T-helper 1 cell (primary cell): ENCODE measurements around the gene SNX20.

Source experiments
- DNase-seq, 5 donors: peaks; one replicate each; pipeline ENCODE4 v3.0.0-alpha.2; 2012 to 2020

The SNX20 gene

DNA sequence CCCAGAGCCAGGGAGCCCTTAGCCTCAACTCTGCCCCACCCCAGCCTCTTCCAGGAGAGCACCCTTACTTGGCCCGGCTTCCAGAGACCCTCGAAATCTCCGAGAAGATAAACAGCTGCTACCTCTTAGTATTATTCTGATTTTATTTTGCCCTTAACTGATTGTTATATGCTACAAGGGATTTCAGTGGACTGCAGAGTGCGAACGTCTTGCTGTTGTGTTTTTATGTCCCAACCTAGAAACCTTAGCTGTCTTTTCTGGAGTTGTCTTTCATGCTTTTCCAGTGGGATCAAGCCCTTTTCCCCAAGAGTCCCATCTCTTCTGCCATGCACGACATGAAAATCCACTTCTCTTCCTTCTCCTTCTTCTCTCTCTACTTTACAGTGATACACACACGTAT, 47.0 kb downstream of the SNX20 start:
- DNase-seq, result no peak

DNA sequence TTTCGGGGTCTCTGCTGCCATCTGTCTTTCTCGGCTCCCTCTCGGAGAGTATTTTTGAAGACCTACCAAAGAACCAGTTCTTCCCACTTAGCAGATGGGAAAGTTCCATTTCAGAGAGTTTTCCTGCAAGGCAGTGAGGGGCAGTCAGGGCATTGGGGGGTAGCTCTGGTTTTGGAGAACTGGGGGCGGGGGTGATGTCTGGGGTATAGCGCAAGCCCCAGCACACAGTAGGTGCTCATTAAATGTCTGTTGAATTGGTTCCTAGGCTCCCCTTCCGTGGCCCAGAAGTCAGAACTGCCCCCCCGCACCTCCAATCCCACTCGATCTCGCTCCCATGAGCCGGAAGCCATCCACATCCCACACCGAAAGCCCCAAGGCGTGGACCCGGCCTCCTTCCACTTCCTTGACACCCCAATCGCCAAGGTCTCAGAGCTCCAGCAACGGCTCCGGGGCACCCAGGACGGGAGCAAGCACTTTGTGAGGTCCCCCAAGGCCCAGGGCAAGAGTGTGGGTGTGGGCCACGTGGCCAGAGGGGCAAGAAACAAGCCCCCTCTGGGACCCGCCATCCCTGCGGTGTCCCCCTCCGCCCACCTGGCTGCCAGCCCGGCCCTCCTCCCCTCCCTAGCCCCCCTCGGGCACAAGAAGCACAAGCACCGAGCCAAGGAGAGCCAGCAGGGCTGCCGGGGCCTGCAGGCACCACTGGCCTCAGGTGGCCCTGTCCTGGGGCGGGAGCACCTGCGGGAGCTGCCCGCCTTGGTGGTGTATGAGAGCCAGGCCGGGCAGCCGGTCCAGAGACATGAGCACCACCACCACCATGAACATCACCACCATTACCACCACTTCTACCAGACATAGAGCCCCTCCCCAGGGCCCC, 47.9 kb downstream of the SNX20 start:
- no peak for DNase-seq

DNA sequence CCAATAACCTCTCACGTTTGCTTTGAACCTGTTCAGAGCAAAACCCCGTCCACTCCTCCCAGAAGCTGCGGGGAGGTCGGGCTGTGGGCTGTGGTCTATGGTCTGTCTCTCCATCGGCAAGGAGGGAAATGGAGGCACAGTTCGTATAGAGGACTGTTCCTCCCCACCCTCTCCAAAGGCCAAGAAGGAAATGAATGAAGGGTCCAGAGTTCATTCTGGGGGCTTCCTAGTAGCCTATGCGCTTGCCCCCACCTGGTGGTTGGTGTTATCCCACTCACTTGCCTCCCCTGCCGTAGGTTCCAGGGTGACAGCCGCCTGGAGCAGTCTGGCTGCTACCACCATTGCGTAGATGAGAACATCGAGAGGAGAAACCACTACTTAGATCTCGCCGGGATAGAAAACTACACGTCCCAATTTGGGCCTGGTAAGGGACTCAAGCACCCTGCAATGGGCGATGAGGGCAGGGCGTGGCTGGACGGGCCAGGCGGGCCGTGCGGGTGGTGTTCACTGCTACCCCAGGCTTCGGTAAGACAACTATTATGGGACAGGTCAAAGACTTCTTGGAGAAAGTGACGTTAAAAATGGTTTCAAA, 49.0 kb downstream of the SNX20 start:
- no peak for DNase-seq

DNA sequence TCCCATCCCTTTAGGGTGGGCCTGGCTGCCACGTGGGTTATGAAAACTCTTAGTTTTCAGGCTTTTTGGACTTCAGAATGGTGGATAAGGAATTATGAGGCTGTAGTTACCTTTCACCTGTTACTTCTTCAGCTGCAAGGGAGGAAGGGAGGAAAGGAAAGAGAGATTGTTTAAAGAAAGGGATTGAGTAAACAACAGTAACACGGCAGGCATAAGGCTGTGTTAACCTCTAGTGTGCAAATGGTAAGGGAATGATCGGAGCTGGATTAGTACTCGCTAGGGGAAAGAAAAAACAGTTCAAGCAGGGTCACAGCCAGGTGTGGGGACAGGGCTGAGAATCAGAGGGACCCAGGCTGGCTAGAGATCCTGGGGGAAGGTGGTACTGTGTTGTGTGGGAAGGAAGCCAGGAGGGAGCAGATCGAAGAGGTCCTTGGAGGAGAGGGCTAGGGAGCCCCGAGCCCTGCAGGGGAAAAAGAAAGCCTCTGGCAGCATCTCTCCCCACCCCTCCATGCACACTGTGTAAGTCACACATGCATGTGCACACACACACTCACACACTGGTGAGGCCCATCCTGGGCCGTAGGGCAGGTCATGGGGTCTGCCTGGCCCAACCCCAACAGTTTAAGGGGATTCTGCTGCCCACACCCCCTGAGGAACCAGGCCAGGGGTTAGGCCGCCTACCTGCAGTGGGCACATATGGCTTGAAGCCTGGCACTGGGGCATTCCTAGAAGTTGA, 49.7 kb downstream of the SNX20 start:
- DNase-seq, result no peak

DNA sequence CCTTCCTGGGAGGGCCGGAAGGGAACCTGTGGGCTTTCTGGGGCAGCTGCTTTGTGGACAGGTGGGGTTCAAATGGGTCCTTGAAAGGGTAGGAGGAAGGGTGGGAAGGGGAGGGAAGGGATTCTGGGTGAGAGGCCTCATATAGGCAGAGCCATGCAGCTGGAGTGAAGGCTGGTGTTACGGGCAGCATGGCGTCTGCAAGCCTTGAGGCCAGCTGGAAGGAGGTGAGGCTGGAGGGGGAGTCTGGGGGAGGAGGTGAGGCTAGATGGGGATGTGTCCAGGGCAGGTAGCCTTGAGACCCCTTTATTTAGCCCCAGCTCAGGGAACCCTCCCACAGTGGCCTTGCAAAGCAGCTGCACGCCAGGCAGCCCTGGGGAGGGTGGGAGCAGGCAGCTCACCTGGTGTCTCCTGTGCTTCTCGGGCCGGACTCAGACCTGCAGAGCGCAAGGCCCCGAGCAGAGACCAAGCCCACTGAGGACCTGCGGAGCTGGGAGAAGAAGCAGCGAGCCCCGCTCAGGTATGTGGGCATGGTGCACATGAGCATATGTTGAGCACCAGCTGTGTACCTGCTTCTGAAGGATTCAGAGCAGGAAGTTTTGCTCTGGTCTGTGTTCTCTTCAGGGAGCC, 50.6 kb downstream of the SNX20 start:
- no peak for DNase-seq

DNA sequence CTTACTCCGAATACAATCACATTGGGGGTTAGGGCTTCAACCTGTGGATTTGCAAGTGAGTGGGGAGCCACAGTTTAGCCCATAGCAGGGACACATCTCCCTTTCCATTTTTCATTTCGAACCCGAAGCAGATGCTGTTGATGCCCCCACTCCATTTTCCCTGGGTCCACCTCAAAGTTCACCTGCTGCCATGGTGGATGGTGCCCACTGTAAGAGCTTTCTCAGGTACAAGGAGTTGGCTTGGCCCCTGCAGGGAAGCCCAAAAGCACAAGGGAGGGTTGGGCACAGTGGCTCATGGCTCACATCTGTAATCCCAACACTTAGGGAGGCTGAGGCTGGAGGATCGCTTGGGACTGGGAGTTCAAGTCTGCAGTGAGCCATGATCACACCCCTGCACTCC, 51.8 kb downstream of the SNX20 start:
- DNase-seq, result no peak

DNA sequence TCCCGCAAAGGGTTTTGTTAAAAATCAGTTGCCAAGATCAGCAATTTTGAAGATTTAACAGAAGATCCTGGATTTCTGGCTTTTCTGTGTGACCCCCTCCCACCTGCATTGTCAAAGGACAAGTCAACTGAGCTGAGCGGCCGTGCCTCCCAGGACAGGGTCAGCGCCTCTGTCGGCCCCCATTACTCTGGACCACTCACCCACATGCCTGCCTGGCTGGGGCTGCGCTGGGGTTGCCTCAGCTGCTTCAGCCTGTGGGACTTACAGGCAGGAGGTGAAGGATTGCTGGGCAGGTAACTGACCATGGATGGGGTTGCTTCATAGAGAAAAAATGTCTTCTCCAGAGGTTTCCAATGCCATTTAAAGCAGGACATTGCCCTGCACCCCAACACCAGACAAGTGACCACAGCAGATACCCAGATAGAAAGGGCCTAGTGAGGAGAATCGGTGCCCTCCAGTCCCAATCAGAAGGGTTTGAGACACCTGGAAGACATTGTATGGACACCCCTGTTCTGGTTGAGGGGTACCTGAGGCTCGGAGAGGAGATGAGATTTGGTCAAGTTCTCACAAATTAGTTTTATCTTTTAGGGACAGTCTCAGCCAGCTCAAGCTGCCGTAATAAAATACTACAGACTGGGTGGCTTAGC, 52.8 kb downstream of the SNX20 start:
- no peak for DNase-seq

DNA sequence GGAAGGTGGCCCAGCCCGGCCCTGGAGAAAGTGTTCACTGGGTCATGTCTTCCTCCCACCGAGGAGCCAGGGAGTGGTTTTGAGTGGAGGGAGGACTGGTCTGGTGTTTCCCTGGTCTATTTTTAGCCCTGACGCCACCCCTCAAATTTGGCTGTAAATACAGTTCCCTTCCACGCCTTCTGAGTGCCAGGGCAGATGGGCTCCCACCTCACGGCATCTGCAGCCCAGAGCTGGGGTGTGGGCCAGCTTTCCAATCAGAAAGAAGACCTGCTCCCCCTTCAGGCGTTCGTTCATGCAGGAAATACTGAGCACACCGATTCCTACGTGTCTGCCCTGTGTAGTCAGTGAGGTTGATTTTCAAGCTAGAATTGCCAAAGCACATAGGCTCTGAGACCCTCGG, 53.7 kb downstream of the SNX20 start:
- peak in 4 of 5 donors; percentile 13 to 35 (median 20) for DNase-seq

DNA sequence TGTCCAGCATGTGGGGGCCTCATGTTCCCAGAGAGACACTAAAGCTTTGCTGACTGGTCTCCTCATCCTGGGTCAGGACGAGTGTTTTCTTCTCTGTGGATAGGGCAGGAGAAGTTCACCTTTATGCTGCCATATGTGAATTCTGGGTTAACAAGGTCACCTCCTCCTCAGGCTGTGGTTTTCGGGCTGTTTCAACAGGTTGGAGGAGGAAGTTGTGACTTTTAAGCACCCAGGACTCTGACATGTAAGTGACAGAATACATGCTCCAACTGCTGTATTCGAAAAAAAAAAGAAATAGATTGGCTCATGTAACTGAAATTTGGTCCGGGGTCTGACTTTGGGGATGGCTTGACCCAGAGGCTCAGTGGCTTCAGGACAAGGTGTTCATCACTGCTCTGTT, 54.2 kb downstream of the SNX20 start:
- DNase-seq, result no peak

DNA sequence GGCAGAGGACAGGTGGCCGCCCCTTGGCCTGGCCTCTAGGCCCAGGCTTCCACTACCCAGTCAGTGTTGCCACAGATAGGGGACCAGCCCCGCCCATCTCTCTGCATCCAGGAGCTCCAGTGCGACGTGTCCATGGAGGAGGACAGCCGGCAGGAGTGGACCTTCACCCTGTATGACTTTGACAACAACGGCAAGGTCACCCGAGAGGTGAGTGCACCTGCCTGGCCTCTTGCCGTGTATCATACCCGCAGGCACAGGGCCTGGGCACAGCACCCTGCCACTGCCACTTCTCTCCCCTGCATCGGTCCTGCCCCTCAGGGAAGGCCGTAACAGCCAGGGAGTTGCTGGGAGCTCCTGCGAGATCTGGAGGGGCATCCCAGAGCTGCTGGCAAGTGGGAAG, 55.7 kb downstream of the SNX20 start:
- no peak for DNase-seq

DNA sequence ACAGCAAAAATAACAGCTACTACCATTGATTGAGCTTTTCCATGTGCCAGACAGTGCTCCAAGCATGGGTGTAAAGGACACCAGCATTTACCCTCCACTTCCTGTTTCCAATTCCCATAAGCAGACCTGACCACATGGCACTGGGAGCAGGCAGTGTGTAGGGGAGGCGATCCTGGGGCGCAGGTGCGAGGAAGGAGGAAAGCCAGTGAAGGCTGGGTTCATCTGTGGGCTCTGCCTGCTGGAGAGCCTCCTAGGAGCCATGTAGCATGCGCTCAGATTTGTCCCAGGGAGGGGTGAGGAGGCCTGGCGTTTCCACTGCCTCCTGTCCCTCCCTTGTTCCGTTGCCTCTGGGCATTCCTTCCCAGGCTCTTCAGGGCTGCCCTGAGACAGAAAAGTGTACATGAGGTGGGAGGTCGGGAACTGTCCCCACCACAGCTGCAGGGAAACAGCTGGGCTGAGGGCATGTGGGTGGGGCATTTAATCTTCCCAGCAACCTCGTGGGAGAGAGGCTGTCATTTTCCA, 56.6 kb downstream of the SNX20 start:
- DNase-seq, result no peak

DNA sequence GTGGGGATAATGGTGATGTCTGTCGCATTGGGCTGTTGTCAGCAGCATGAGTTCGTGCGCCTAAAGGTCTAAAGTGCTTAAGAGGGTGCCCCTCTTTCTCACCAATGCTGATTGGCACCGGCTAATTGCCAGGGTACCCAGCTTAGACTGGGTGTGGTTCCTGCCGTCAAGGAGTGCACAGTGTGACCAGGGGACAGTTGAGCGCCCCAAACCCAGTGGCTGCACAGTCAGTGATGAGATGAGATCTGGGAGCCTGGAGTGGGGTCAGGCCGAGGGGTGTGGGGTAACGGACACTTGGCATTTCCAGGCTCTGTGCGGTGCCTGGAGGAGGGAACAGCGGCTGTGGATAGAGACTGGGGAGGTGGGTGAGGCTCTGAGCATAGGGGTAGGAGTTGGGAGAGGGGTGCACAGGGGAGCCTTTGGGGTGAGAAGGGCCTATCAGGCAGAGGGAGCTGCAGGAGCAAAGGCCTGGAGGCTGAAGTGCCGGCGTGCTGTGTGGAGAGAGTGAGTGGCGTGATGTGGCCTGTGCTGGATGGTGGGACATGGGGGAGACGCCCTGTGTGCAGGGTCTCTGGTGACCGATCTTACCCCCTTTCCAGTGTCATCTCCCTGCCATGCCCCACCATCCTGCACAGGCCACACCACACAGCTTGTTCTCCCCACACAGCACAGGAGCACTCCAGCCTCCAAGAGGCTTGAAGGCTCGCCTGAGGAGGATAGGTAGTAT, 58.3 kb downstream of the SNX20 start:
- DNase-seq, result no peak

DNA sequence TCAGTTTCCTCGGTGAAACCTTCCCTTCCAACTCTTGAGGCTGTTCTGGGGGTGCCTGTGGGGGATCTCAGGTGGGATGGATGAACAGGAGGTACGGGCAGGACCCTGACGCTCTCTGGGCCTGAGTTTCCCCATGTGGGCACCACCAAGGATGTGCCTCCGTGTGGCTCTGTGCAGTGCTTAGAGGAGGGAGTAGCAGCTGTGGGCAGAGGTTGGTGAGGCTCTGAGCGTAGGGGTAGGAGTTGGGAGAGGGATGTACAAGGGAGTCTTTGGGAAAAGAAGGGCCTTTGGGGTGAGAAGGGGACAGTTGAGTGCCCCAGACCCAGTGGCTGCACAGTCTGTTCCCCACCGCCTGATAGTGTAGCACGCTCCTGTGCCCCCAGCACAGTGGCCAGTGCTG, 59.1 kb downstream of the SNX20 start:
- no peak for DNase-seq
